Heart right ventricle (tissue), 16 donors: ENCODE data around the gene FGR. TPM values are rescaled to one million over a fixed set of nuclear protein-coding genes. Genes with fewer than 3 reads are reported as not detected.

Source experiments
- ATAC-seq, 8 donors: fragments of 200-7000 bp; cut with Tn5 transposase; one replicate each; pipeline ENCODE4 v1.9.1; 2020; ENCODE audit warnings: mild to moderate bottlenecking in 8 of 8, moderate library complexity in 8 of 8, moderate number of reproducible peaks in 1 of 8
- DNase-seq, 2 donors: peaks; one replicate each; pipeline ENCODE4 v3.0.0-alpha.2; 2020
- H3K27ac ChIP-seq, 10 donors: fragments of 200-600 bp; sonication (generic) in 2 of 10; one replicate each; pipeline versions ENCODE4 v1.5.0 to v1.8.0; 2020 to 2022; ENCODE audit warnings: mild to moderate bottlenecking in 3 of 10
- H3K27me3 ChIP-seq, 7 donors: fragments of 200-600 bp; one replicate each; pipeline ENCODE4 v1.8.0; 2021 to 2022; ENCODE audit warnings: mild to moderate bottlenecking in 2 of 7
- H3K36me3 ChIP-seq, 9 donors: fragments of 200-600 bp; sonication (generic) in 1 of 9; one replicate each; pipeline versions ENCODE4 v1.5.0 to v1.8.0; 2020 to 2022; ENCODE audit warnings: mild to moderate bottlenecking in 2 of 9
- H3K4me1 ChIP-seq, 9 donors: fragments of 200-600 bp; sonication (generic) in 1 of 9; one replicate each; pipeline versions ENCODE4 v1.5.0 to v1.8.0; 2020 to 2022; ENCODE audit warnings: mild to moderate bottlenecking in 4 of 9
- H3K4me3 ChIP-seq, 10 donors: fragments of 200-600 bp; sonication (generic) in 2 of 10; one replicate each; pipeline versions ENCODE4 v1.5.0 to v1.8.0; 2020 to 2022; ENCODE audit warnings: mild to moderate bottlenecking in 7 of 10, moderate library complexity in 2 of 10
- H3K9me3 ChIP-seq, 11 donors: fragments of 200-600 bp in 10 of 11; sonication (generic) in 2 of 11; one replicate each; pipeline versions ENCODE4 v1.5.0 to v1.8.0; 2013 to 2022; ENCODE audit warnings: mild to moderate bottlenecking in 2 of 11, control low read depth in 1 of 11, moderate library complexity in 1 of 11
- CTCF ChIP-seq, 9 donors: fragments of 200-600 bp; sonication (generic) in 2 of 9; IDR thresholded peaks; one replicate each; pipeline versions ENCODE4 v1.5.0 to v1.8.0; 2021 to 2022; ENCODE audit warnings: antibody characterized with exemption in 9 of 9, mild to moderate bottlenecking in 5 of 9, moderate library complexity in 1 of 9
- WGBS, 2 donors: extraction: QIAGEN DNeasy Blood & Tissue Kit; methylation state at CpG; one replicate each; pipeline ENCODE4 v1.1.7; 2013; ENCODE audit warnings: inconsistent platforms in 1 of 2; 5-methylcytosine and 5-hydroxymethylcytosine counted together
- intact Hi-C, 10 donors: fragments of 100-400 bp; cut with DNase I; formaldehyde crosslinking; loops; one replicate each; pipeline versions ENCODE4 v1.11.1 to v1.14.2; 2022
- polyA plus RNA-seq, 2 donors: library from polyadenylated mRNA; stranded (reverse); fragments of 200-250 nt; gene quantifications; one replicate each; pipeline ENCODE4 v1.2.3, GENCODE V29; 2013
- total RNA-seq, 10 donors: library from RNA; stranded (reverse); fragmentation: NEBNext Ultra II Directional in 3 of 10; extraction: Animal tissue kit (Norgen Biotek cat#: 25700) in 3 of 10; gene quantifications; one replicate each; pipeline versions ENCODE4 v1.2.1 to v1.2.4, GENCODE V29; 2021 to 2023
- donor health status: Arrhythmogenic right ventricular cardiomyopathy.
- donor health status: ischemic (EF 13 %, LVEDD 7.1; RV severe dilation, severe dysfunction).
- donor health status: healthy with polysubstance abuse.
- donor health status: DM: no; HTN: yes; CAD: no.
- donor health status: DM: no; HTN: no; CAD: no.
- donor health status: ischemic (EF 25% LVEDD 6.9; RV normal size, moderate dysfunction).
- donor health status: ischemic (EF 25% LVEDD 5.7; RV mildly dilated, moderate dysfunction).
- donor health status: healthy.
- donor health status: DM: yes; HTN: yes; CAD: no.
- donor health status: Ischemic cardiomyopathy.
- donor health status: ischemic (EF 35%, LVEDD 5.7; RV mildly dilated, moderate dysfunction).
- donor health status: nonischemic (EF 11% LVEDD 7.7; RV severe dilation, severe dysfunction).
- donor health status: DM: yes; HTN: yes; CAD: no.
- donor health status: PGD.
- donor health status: ischemic (EF 29% LVEDD 5.4; RV normal size, mild dysfunction).
- donor health status: nonischemic (EF 23%, LVEDD 6.1; RV moderate dilation, normal function).

Gene FGR
- total and polyA plus RNA-seq, 12 donors: 1.4 to 11.0 (median 3.2) TPM

- Histone ChIP-seq H3K9me3 (no peaks in the 10 kb centered on the region), H3K36me3 (no peaks in the 10 kb centered on the region), H3K27ac (peak overlapping the region; percentile 89 to 100 (median 96)), H3K4me1 (peaks cover 38 to 83% (median 67%) of the 10 kb centered on the region in 9 donors), H3K4me3 (peak overlapping the region; percentile 42 to 100 (median 93)), H3K27me3 (peaks cover 0 to 4% (median 0%) of the 10 kb centered on the region in 7 donors)
- TF ChIP-seq CTCF (IDR thresholded peaks at IDR 0.05): peak in 2 of 9 donors; percentile 9 to 22
- ATAC-seq (peak in 7 of 8 donors; percentile 1 to 22 (median 17)), DNase-seq (peak; percentile 69)
- intact Hi-C loops: loop anchor here (1.0 to 10.0 kb wide), 16 partner anchors 35 to 308 kb away; partner anchors contain the start of gene WASF2 (in 2 of the 10)
- 1 to 2% methylated on average over 37 to 48 of the region's 54 CpGs for WGBS, 2 donors
Observed at GRCh38 chr1:27602462-27603308, 32.3 kb downstream of the FGR start.

GRCh38 chr1:27601771-27602461 lies 33.1 kb downstream of the FGR start:
- Histone ChIP-seq H3K9me3 (no peaks in the 10 kb centered on the region), H3K4me3 (peak overlapping the region; percentile 42 to 100 (median 93))

GRCh38 chr1:27601321-27601770 lies 33.6 kb downstream of the FGR start:
- Histone ChIP-seq H3K36me3 (no peaks in the 10 kb centered on the region), H3K9me3 (no peaks in the 10 kb centered on the region), H3K27me3 (peaks cover 0 to 4% (median 0%) of the 10 kb centered on the region in 7 donors), H3K27ac (peak overlapping the region; percentile 89 to 100 (median 96)), H3K4me3 (peak overlapping the region; percentile 42 to 100 (median 93)), H3K4me1 (peaks cover 47 to 84% (median 76%) of the 10 kb centered on the region in 9 donors)
- intact Hi-C loops: loop anchor here in 9 of 10 donors (2.0 to 10.0 kb wide), 14 partner anchors 33 to 307 kb away; partner anchors contain the start of gene WASF2 (in 1 of the 9)
- ATAC-seq: no peak
- no peak for TF ChIP-seq CTCF (IDR thresholded peaks at IDR 0.05)
- no peak for DNase-seq

More at GRCh38 chr1:27601771-27602461, 33.1 kb downstream of the FGR start:
- Histone ChIP-seq H3K4me1 (peaks cover 44 to 84% (median 75%) of the 10 kb centered on the region in 9 donors), H3K27ac (peak overlapping the region; percentile 89 to 100 (median 96)), H3K36me3 (no peaks in the 10 kb centered on the region), H3K27me3 (peaks cover 0 to 4% (median 0%) of the 10 kb centered on the region in 7 donors)
- ATAC-seq (peak in 7 of 8 donors; percentile 3 to 39 (median 19)), DNase-seq (peak; percentile 55 to 60)
- WGBS, 2 donors: 2 to 5% methylated on average over 22 to 23 of the region's 23 CpGs
- intact Hi-C loops: loop anchor here (2.0 to 10.0 kb wide), 16 partner anchors 33 to 307 kb away; partner anchors contain the start of gene WASF2 (in 2 of the 10)
- no peak for TF ChIP-seq CTCF (IDR thresholded peaks at IDR 0.05)
